ENCODE results near the gene WNT2.
A peak's percentile ranks its signal among the peaks of the same experiment; 100 is the strongest.
"Not testable (repeated sequence)": the region's sequence is repeated elsewhere in the genome, so short reads cannot be mapped to it uniquely, and the experiment has no call there.

Gene WNT2

DNA sequence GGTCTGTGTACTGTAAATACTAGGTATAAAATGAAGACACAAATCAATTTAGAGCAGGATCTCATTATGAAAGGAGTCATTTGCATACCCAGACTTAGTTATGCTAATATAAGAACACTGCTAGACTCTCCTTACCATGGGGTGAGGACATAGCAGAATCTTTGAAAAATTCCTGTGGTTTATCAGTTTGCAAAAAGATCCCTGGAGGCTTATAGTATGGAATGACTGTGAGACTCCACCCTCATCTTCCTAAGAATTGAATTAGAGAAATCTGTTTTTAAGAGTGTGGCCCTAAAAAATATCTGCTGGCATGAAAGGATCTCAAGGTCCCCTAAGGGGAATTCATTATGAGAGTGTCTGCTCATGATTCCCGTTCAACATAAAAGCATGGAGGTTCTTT, 63.2 kb downstream of the WNT2 start:
- DNase-seq (ENCODE audit: low read depth) = peak; percentile 46

DNA sequence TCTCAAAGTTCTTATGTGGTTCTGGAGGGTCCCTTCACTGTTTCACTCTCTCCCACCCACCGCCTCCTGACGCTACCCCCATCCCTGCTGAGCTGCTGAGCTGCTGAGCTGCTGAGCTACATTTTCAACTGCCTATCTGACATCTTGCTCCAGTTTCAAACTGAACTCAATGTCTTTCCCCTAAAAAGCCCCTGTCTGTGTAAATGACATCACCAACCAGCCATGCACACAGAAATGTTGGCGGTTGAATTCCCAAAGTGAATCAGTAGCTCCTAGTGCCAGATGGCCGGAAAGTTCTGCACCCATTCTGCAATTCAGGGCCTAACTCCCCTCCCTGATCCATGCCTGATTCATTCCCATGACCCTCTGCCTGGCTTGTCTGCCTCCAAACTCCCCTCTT, 71.2 kb downstream of the WNT2 start:
- DNase-seq (ENCODE audit: low read depth) = peak; percentile 68

DNA sequence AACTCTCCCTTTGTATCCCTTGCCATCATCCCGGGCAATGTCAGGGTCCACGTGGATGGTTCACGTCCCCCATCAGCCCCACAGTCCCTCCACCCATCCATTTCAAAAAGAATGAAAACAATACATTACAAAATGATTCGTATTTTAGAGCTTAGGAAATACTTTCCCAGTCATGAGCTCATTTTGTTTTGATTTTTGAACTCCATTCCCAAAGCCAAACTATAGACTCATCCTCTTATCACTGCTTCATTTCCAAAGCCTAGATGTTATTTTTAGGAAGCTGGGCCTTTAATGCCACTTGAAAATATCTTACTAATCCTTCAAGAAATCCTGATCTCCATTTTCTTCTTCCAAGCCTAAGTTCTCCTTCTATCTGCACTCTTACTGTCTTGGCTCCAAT, 72.1 kb downstream of the WNT2 start:
- DNase-seq (ENCODE audit: low read depth) = no peak

DNA sequence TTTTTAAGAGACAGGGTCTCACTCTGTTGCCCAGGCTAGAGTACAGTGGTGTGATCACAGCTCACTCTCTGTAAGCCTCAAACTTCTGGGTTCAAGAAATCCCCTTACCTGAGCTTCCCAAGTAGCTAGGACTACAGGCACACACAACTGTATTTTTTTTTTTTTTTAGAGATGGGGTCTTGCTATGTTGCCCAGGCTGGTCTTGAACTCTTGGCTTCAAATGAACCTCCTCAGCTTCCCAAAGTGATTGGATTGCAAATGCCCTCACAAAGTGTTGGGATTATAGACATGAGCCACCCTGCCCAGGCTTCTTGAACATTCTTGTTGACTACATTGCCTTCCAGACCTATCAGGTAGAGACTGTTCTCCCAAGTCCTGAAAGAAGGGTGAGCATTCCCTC, 72.6 kb downstream of the WNT2 start:
- DNase-seq (ENCODE audit: low read depth) = no peak

- DNase-seq (ENCODE audit: low read depth) = peak; percentile 9
These were observed 73.2 kb downstream of the WNT2 start for GRCh38 chr7:117249696-117250095.

GRCh38 chr7:117248829-117249228, 74.0 kb downstream of the WNT2 start:
- no peak for DNase-seq (ENCODE audit: low read depth)

GRCh38 chr7:117247809-117248208, 75.0 kb downstream of the WNT2 start:
- no peak for DNase-seq (ENCODE audit: low read depth)

GRCh38 chr7:117245703-117246102, 77.2 kb downstream of the WNT2 start:
- not testable (repeated sequence) for DNase-seq (ENCODE audit: low read depth)

DNA sequence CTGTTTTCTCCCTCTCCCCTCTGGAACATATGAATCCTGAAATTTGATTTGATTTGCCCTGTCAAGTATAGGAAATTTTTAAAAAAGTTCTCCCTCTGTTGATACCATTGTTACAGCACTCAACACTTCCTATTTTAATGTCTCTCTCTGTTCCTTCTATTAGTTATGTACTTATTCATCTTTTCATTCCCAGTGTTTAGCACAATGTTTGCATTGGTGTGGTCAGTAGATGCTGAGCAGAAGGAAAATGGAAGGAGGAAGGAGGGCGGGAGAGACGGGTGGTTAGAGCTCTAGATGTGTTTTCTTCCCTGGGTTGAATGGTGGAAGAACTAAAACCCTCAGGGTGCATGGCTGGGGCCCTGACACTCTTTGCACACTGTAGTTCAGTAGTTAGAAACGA, 79.5 kb downstream of the WNT2 start:
- no peak for DNase-seq (ENCODE audit: low read depth)

DNA sequence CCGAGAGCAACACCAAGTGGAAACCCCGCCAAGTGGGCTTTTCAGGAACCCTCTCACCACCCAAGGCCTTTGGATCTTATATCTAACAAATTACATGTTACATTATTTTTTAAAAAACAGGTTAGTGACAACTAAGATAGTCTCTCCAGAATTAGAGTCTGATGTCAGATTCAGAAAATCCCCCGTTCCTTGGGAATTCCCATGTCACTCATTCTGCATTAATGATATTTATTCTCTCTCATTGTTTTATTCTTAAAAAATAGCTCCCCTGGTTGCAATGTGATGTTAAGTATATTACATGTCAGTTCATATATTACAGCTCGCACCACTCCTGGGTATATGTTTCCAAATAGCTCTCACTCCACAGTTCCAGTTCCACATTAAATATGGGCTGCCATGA, 81.8 kb downstream of the WNT2 start:
- DNase-seq (ENCODE audit: low read depth) = no peak

GRCh38 chr7:117238937-117239336, 83.9 kb downstream of the WNT2 start:
- DNase-seq (ENCODE audit: low read depth) = no peak

- DNase-seq (ENCODE audit: low read depth) = no peak
These were observed 84.4 kb downstream of the WNT2 start for GRCh38 chr7:117238472-117238871.

- no peak for DNase-seq (ENCODE audit: low read depth)
These were observed 85.2 kb downstream of the WNT2 start for GRCh38 chr7:117237646-117238045.

- DNase-seq (ENCODE audit: low read depth) = no peak
These were observed 91.9 kb downstream of the WNT2 start for GRCh38 chr7:117231047-117231359.

DNA sequence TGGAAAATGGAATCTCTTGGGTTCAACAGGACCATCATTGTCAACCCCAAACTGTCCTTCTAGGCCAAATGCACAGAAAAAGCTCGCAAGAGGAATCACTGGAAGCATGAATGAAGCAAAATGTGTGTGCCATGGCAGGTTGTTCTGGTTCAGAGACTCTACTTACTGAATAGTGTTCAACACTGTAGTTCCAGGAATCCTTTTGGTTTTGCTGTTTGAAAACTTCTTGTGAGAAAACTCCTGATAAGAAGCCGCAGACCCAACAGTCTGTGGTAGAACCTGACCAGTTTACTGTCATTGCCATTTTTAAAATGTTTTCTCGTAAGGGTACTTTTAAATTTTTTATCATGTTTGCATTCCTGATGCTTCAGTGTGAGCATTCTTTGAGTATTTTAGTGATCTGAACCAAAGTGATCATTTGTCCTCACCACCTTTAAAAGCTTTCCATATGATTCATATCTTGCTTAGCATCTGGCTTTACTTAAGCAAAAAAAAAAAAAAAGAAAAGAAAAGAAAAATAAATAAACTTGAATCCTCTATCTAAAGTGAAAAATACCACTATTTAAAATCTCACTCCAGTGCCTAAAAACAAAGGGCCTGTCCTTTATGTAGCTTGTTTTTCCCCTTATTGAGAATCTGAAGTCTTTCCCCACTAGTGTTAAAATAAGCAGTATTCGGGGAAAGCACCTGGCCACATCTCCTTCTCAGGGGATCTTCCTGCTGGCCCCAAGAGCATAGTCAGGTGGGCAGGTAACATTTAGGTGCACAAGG, 92.4 kb downstream of the WNT2 start:
- no peak for DNase-seq (ENCODE audit: low read depth)

DNA sequence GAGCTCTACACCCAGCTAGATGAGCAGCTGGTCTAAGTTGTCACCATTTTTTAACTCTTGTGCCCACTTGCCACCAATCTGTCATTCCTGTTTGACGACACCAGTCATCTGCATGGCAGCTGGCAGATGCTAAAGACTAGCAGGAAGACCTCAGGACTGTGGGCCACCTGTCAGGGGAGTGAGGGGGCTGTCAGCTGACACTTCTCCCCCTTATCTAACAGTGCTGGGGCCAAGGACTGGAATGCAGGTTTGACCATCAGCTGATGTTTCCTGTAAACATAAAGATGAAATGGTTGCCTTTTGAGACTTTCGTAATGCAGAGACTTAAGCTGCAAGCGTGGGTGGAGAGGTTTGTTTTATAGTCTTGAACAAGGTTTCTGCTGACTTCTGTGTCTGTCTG, 93.5 kb downstream of the WNT2 start:
- DNase-seq (ENCODE audit: low read depth) = no peak

DNA sequence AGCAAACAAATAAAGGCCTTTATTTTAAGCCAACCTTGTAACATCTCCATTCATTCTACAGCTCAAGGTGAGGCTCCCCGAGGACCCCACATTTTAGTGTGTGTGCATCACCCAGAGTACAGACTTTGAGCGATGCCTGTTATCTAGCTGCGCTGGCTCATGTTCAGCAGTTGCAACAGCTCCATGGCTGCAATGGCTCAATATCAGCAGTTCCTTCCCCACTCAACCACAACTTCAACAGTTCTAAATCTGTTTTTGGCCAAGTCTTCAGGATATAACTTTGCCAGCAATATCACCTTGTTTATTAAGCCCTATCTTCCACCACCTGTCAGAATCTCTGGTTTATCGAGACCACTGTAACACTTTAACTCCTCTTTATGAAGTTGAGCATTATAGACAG, 95.8 kb downstream of the WNT2 start:
- DNase-seq (ENCODE audit: low read depth) = no peak

GRCh38 chr7:117225536-117225935, 97.3 kb downstream of the WNT2 start:
- no peak for DNase-seq (ENCODE audit: low read depth)
